ENCODE results near the gene GSTT2. TPM values are rescaled to one million over a fixed set of nuclear protein-coding genes. Genes with fewer than 3 reads are reported as not detected.

Gene GSTT2
- polyA plus RNA-seq = 0.43 TPM in 1 of 2 replicates, not detected in the other

DNA sequence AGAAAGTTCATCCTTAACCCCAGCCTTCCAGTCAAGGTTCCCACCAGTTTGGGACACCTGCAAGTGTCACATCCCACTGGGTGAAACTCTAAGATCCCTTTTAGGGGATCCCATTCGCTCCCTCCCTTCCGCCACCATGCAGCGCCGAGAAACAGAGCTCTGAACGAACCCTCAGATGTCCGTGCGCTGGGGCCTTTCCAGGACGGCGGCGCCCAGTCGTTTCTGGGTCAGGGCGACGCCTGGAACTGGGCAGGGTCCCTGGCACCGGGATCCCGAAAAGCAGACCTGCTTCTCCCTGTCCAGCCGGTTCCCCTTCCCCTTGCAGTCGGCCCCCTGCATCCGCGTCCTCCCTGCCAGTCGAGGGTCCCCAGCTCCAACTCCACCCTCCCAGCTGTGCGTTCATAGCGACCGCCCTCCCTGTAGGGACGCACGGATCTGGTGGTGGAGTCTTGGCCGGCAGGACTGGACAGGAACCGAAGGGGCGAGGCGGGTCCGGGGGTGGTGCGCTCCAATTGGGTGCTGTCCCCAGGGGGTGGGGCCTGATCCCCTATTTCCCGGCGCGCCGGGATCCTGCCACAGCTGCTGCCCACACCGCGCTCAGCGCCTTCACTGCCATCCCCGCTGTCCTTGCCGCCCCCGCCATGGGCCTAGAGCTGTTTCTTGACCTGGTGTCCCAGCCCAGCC, at the start of gene GSTT2:
Gene GSTT2 (plus strand): TSS at position 578 of the 684 bp plus-strand sequence.

DNA sequence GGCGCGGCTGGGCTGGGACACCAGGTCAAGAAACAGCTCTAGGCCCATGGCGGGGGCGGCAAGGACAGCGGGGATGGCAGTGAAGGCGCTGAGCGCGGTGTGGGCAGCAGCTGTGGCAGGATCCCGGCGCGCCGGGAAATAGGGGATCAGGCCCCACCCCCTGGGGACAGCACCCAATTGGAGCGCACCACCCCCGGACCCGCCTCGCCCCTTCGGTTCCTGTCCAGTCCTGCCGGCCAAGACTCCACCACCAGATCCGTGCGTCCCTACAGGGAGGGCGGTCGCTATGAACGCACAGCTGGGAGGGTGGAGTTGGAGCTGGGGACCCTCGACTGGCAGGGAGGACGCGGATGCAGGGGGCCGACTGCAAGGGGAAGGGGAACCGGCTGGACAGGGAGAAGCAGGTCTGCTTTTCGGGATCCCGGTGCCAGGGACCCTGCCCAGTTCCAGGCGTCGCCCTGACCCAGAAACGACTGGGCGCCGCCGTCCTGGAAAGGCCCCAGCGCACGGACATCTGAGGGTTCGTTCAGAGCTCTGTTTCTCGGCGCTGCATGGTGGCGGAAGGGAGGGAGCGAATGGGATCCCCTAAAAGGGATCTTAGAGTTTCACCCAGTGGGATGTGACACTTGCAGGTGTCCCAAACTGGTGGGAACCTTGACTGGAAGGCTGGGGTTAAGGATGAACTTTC, 18.7 kb upstream of the GSTT2 start, which contains the start of gene GSTT2B:
Gene GSTT2B (minus strand): TSS at position 112 of the 688 bp plus-strand sequence. CDS start 64 bp downstream, at position 48.

DNA sequence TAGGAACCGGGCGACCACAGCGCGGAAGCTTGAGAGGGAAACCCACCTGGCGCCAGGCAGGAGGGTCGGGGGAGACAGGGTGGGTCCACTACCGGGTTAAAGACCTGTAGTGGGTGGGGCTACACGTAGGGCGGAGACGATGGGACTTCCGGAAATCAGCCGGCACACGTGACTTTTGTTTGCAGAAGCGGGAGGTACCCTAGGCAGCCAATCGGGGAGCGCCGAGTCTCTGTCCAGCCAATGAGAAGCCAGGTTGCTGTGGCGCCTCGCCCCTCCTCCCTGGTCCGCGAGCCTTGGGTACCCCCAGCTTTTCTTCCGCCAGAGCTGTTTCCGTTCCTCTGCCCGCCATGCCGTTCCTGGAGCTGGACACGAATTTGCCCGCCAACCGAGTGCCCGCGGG, 13.4 kb upstream of the GSTT2 start, which contains the start of gene DDTL:
Gene DDTL (plus strand): TSS at position 321 of the 400 bp plus-strand sequence. CDS start 27 bp downstream, at position 348.

DNA sequence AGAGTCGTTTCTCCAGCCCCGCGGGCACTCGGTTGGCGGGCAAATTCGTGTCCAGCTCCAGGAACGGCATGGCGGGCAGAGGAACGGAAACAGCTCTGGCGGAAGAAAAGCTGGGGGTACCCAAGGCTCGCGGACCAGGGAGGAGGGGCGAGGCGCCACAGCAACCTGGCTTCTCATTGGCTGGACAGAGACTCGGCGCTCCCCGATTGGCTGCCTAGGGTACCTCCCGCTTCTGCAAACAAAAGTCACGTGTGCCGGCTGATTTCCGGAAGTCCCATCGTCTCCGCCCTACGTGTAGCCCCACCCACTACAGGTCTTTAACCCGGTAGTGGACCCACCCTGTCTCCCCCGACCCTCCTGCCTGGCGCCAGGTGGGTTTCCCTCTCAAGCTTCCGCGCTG, 5.6 kb upstream of the GSTT2 start, which contains the start of gene DDT:
Gene DDT (minus strand): TSS at position 97 of the 400 bp plus-strand sequence. CDS start 27 bp downstream, at position 70.

DNA sequence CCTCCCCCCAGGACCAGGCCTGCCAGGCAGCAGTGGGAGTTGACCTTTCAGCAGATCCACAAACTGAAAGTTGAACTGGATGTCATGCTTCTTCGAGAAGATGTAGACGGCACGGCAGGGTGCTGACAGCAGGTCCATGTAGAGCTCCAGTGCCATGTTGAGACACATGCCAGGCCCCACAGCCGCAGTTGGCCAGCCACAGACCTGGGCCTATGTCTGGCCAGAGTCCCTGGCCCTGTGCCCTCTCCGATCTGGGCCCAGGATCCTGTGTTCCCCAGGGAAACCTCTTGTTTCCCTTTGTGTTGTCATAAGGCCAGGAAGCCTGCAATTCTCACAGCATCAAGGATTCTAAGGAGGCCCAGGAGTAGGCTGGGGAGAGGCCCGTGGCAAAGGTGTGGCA, 25.3 kb downstream of the GSTT2 start, which contains the start of gene GSTT4:
Gene GSTT4 (minus strand): TSS at position 253 of the 400 bp plus-strand sequence. CDS start 97 bp downstream, at position 156.

Other genes starting within 250 kb of the GSTT2 start
- gene ZNF70, start 229.0 kb upstream of the GSTT2 start, polyA plus RNA-seq = 0.15 TPM in 1 of 2 replicates, not detected in the other
- 1.2 and 6.7 TPM in 2 replicates for gene VPREB3, start 225.7 kb upstream of the GSTT2 start, polyA plus RNA-seq
- gene C22orf15, start 217.1 kb upstream of the GSTT2 start, polyA plus RNA-seq = not detected in 2 replicates
- gene CHCHD10, start 212.2 kb upstream of the GSTT2 start, polyA plus RNA-seq = 148 and 429 TPM in 2 replicates
- 0.58 TPM in 1 of 2 replicates, not detected in the other for gene MMP11, start 207.3 kb upstream of the GSTT2 start, polyA plus RNA-seq
- gene SMARCB1, start 193.2 kb upstream of the GSTT2 start, polyA plus RNA-seq = 3.8 and 4.0 TPM in 2 replicates
- 2.3 and 2.5 TPM in 2 replicates for gene DERL3, start 141.1 kb upstream of the GSTT2 start, polyA plus RNA-seq
- gene SLC2A11, start 122.3 kb upstream of the GSTT2 start, polyA plus RNA-seq = 8.0 and 15.6 TPM in 2 replicates
- gene MIF, start 85.8 kb upstream of the GSTT2 start, polyA plus RNA-seq = 520 and 694 TPM in 2 replicates
- gene GSTT2B, start 18.9 kb upstream of the GSTT2 start, polyA plus RNA-seq = 5.1 TPM in 1 of 2 replicates, not detected in the other
- 1.4 and 2.6 TPM in 2 replicates for gene DDTL, start 13.2 kb upstream of the GSTT2 start, polyA plus RNA-seq
- gene DDT, start 5.7 kb upstream of the GSTT2 start, polyA plus RNA-seq = 73.3 and 78.1 TPM in 2 replicates
- not detected in 2 replicates for gene GSTT4, start 25.3 kb downstream of the GSTT2 start, polyA plus RNA-seq
- gene CABIN1, start 31.2 kb downstream of the GSTT2 start, polyA plus RNA-seq = 8.3 and 9.0 TPM in 2 replicates
- 0.31 TPM in 1 of 2 replicates, not detected in the other for gene SUSD2, start 201.4 kb downstream of the GSTT2 start, polyA plus RNA-seq